Mammary epithelial cell (primary cell): ENCODE measurements around the gene LRCOL1.

ENCODE experiments used
- EZH2 ChIP-seq: IDR thresholded peaks from 2 replicates; pipeline ENCODE4 v1.6.1; 2012; ENCODE audit warnings: low read length, inconsistent platforms, borderline replicate concordance
- TF ChIP-seq, protein P1 (sequence below), 2 donors: IDR thresholded peaks in 1 of 2; conservative IDR thresholded peaks in 1 of 2; 2 replicates each; pipeline ENCODE4 v1.5.1; 2011 to 2012; ENCODE audit warnings: inconsistent platforms in 2 of 2, low read length in 2 of 2, mild to moderate bottlenecking in 2 of 2, control low read depth in 1 of 2, low read depth in 1 of 2; ENCODE audit not compliant: insufficient read depth in 1 of 2; ENCODE audit errors: extremely low read depth in 1 of 2

DNA sequence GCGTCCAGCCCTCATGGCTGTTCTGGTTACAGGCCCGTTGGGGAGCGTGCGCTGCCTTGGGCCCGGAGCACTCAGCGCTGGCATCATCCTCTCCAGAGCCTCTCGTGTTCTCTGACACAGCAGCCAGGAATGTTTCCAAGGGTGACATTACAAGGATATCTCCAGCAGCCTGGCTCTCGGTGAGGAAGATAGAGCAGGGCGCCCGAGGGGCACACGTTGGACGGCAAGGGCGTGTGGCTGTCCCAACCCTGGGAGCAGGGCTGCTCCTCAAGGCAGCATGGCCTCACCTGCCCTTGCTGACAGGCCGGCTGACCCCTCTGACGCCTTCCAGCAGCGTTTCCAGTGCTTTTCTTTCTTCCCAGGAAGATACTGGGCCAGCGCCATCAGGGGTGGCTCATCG lies 14.4 kb downstream of the LRCOL1 start:
- TF ChIP-seq, protein P1, sequence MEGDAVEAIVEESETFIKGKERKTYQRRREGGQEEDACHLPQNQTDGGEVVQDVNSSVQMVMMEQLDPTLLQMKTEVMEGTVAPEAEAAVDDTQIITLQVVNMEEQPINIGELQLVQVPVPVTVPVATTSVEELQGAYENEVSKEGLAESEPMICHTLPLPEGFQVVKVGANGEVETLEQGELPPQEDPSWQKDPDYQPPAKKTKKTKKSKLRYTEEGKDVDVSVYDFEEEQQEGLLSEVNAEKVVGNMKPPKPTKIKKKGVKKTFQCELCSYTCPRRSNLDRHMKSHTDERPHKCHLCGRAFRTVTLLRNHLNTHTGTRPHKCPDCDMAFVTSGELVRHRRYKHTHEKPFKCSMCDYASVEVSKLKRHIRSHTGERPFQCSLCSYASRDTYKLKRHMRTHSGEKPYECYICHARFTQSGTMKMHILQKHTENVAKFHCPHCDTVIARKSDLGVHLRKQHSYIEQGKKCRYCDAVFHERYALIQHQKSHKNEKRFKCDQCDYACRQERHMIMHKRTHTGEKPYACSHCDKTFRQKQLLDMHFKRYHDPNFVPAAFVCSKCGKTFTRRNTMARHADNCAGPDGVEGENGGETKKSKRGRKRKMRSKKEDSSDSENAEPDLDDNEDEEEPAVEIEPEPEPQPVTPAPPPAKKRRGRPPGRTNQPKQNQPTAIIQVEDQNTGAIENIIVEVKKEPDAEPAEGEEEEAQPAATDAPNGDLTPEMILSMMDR (conservative IDR thresholded peaks at IDR 0.05 in 1 of 2, IDR thresholded peaks at IDR 0.05 in 1 of 2; ENCODE audit: extremely low read depth in 1 of 2, insufficient read depth in 1 of 2, low read depth in 1 of 2, low read length in 2 of 2), result no peak
- no peak for TF ChIP-seq EZH2
